ENCODE data around the gene VPS13D.

The VPS13D gene

GRCh38 chr1:12435639-12436344 lies 206.0 kb downstream of the VPS13D start:
- DNase-seq: peak; percentile 49

GRCh38 chr1:12436345-12436658 lies 206.5 kb downstream of the VPS13D start:
- DNase-seq: no peak

- DNase-seq: no peak
Measured at GRCh38 chr1:12436817-12437599, 207.2 kb downstream of the VPS13D start.

GRCh38 chr1:12437629-12438028 lies 207.8 kb downstream of the VPS13D start:
- no peak for DNase-seq

GRCh38 chr1:12438349-12438924 lies 208.6 kb downstream of the VPS13D start:
- DNase-seq: peak; percentile 64

GRCh38 chr1:12439073-12439472 lies 209.2 kb downstream of the VPS13D start:
- DNase-seq: no peak

- no peak for DNase-seq
Measured at GRCh38 chr1:12441414-12442105, 211.7 kb downstream of the VPS13D start.

- DNase-seq: no peak
Measured at GRCh38 chr1:12442217-12442616, 212.4 kb downstream of the VPS13D start.

GRCh38 chr1:12443151-12443550 lies 213.3 kb downstream of the VPS13D start:
- DNase-seq: no peak

GRCh38 chr1:12444329-12444841 lies 214.6 kb downstream of the VPS13D start:
- no peak for DNase-seq

- DNase-seq: no peak
Measured at GRCh38 chr1:12445257-12445656, 215.4 kb downstream of the VPS13D start.

- no peak for DNase-seq
Measured at GRCh38 chr1:12446593-12446992, 216.8 kb downstream of the VPS13D start.

GRCh38 chr1:12447307-12447706 lies 217.5 kb downstream of the VPS13D start:
- no peak for DNase-seq

GRCh38 chr1:12447849-12448312 lies 218.1 kb downstream of the VPS13D start:
- no peak for DNase-seq

GRCh38 chr1:12448746-12449177 lies 218.9 kb downstream of the VPS13D start:
- DNase-seq: no peak

- DNase-seq: no peak
Measured at GRCh38 chr1:12450090-12450755, 220.4 kb downstream of the VPS13D start.

GRCh38 chr1:12450756-12451559 lies 221.1 kb downstream of the VPS13D start:
- DNase-seq: no peak

- DNase-seq: no peak
Measured at GRCh38 chr1:12451560-12451900, 221.7 kb downstream of the VPS13D start.

GRCh38 chr1:12452262-12452661 lies 222.4 kb downstream of the VPS13D start:
- DNase-seq: no peak

GRCh38 chr1:12453400-12454343 lies 223.8 kb downstream of the VPS13D start:
- no peak for DNase-seq

Measured in CD4-positive, alpha-beta T cell treated with Interleukin-17A for 1 hour (primary cell).